Forelimb muscle (tissue), 1 donor: ENCODE measurements around the gene PLD1. TPM values are rescaled to one million over a fixed set of nuclear protein-coding genes. Genes with fewer than 3 reads are reported as not detected.
"Not testable (repeated sequence)": the region's sequence is repeated elsewhere in the genome, so short reads cannot be mapped to it uniquely, and the experiment has no call there.

Experiments
- DNase-seq: peaks from one replicate; pipeline ENCODE4 v3.0.0-alpha.2; 2013; ENCODE audit warnings: low read depth
- polyA plus RNA-seq: library from polyadenylated mRNA; unstranded; fragments of 120-200 nt; gene quantifications from one replicate; pipeline ENCODE4 v1.2.1, GENCODE V29; 2013; ENCODE audit not compliant: insufficient read length

The PLD1 gene
- polyA plus RNA-seq, 1 donor = 11.3 TPM

- DNase-seq = no peak
Measured at GRCh38 chr3:171815973-171816595, 5.8 kb upstream of the PLD1 start.

DNA sequence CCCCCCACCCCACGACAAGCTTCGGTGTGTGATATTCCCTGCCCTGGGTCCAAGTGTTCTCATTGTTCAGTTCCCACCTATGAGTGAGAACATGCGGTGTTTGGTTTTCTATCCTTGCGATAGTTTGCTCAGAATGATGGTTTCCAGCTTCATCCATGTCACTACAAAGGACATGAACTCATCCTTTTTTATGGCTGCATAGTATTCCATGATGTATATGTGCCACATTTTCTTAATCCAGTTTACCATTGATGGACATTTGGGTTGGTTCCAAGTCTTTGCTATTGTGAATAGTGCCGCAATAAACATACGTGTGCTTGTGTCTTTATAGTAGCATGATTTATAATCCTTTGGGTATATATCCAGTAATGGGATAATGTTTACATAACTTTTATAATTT, 4.4 kb upstream of the PLD1 start:
- DNase-seq = not testable (repeated sequence)

GRCh38 chr3:171813897-171814460, 3.7 kb upstream of the PLD1 start:
- no peak for DNase-seq

DNA sequence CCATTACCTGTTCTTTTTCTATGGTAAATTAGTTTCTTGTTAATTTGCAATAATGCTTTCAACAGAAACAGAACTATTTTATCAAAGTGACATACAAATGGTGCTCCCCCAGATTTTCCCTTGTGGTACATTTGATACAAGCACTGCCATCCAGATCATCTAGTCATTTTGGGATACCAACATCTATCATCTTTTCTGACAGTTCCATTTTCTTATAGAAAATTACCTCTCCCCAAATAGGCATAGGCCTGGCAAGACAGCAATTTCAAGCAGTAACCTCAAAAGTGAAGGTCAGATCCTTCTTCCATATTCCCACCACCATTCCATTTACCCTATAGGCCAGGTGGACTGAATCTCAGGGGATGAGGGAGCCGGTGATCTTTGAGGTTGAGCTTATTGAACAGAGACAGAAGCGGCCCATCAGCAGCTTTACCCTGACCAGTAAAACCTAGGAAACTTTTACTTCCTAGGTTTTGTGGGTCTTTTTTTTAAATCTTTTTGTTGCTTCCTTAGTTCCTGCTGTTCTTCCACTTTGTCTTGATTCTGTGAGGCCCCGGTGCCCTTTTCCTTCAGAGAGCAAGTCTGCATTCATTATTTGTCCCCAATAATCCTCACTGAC, 3.1 kb upstream of the PLD1 start:
- no peak for DNase-seq

DNA sequence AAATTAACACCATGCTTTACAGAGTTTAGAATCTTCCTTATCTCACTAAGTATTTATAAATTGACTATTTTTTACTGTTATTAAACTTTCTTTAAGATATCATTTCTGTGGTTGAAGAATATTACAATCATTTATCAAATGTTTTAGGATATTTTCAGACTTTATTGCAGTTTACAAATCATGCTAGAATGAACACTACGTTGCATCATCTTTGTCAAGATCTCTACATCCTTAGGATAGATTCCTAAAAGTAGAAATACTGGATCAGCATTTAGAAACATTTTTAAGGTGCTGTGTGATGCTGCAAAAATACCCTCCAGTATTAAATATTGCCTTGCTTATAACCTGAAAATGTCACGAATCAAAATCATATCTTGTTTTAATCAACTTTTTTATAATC, 2.5 kb upstream of the PLD1 start:
- DNase-seq = no peak

DNA sequence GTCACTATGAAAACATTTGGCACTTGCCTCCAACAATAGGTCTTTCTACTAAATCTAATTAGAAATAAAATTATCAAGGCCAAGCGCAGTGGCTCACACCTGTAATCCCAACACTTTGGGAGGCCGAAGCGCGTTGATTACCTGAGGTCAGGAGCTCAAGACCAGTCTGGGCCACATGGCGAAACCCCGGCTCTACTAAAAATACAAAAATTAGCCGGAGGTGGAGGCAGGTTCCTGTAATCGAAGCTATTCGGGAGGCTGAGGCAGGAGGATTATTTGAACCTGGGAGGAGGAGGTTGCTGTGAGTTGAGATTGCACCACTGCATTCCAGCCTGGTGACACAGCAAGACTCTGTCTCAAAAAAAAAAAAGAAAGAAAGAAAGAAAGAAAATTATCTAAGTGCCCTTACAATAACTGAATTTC, 1.6 kb upstream of the PLD1 start:
- no peak for DNase-seq

GRCh38 chr3:171811295-171811912, 1.1 kb upstream of the PLD1 start:
- peak; percentile 75 for DNase-seq

DNA sequence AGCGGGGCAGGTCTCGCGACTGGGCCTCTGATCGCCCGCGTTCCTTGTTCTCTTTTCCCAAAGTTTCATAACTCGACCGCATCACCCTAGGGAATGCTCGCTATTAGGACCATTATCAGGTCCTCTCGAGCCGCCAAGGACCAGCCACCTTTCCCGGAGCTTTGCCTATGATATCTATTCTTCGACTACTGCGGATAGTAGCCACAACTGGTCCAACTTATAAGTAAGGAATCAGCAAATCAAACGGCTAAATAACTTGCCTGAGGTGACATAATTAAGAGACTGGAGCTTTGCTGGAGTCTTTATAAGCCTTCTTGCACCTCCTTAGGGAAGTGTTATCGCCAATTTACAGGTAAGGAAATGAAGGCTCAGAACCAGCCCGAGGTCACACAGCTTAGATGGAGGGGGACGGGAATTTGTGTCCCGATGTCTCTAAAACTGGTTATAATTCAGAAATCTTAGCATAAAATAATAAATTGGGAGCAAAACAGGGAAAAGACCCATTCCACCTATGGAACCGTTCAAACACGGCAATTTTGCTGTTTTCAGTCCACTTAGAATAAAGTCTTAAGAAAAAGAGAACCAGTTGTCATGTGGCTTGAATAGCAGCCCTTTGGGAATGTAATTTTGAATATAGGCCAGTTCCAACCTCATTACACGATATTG, 479 bp upstream of the PLD1 start:
- DNase-seq = peak; percentile 87

DNA sequence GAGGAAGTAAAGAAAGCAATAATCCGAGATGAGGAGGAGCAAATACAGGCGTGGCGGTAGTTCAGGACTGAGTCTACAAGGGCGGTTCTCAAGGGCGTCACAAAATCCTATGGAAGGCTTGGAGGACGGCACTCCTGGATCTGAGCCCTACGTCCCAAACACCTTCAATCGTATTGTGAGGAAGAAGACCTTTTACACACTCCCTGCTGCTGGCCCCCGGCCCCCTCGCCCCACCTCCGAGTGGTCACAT, 747 bp downstream of the PLD1 start:
- no peak for DNase-seq

DNA sequence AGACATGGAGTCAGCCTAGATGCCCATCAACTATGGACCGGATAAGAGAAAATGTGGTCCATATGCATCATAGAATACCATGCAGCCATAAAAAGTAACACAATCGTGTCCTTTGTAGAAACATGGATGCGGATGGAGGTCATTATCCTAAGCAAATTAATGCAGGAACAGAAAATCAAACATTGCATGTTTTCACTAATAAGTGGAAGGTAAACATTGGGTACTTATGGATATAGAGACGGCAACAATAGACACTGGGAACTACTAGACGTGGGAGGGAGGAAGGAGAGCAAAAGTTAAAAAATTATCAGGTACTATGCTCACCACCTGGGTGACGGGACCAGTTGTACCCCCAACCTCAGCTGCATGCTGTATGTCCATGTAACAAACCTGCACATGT, 2.5 kb downstream of the PLD1 start:
- no peak for DNase-seq

- DNase-seq = no peak
Measured at GRCh38 chr3:171807129-171807675, 3.1 kb downstream of the PLD1 start.

- no peak for DNase-seq
Measured at GRCh38 chr3:171806200-171807128, 3.8 kb downstream of the PLD1 start.

DNA sequence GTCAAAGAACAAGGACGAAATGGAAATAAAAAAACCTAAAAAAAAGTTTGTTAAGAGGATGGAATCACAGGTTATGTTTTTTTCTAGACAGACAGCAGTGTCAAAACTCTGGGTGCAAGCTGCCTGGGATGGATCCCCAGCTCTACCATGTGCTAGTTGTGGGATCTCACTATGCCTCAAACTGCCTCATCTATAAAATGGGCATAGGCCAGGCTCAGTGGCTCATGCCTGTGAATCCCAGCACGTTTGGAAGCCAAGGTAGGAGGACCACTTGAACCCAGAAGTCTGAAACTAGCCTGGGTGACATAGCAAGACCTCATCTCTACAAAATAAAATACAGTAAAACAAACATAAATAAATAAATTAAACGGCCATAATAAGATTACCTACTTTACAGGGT, 4.6 kb downstream of the PLD1 start:
- DNase-seq = no peak

DNA sequence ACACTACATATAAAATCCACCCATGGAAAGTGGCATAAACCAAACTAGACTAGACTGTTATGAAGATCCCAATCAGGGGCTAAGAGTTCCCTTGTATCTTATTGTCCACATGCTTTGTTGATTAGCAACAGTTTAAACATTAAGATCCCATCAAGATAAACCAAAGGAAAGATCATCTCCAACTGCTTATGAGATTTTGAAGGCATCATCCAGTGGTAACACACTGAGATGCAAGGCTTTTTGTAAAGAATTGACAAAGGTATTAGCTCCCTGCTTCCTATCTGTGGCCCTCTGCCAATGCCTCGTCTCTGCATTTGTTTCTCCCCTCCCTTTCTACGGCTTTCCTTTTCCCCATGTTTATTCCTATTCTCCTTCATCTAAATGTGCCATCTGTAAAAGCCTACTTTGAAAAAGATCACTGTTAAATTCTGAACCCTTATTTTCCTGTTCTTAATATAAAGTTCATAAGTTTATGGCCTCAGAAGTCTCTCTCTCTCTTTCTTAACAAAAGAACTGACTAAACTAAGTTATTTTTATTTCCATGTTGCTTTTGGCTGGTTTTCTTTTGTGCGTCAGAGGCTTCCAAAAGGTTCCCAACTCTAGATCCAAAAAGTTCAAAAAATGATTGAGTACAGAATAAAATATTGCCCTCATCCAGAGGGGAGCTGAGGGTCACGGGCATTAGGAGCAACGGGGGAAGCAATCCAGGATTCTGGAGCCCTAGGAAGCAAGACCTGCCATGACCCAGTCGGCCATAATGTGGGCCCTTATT, 5.5 kb downstream of the PLD1 start:
- DNase-seq = no peak

DNA sequence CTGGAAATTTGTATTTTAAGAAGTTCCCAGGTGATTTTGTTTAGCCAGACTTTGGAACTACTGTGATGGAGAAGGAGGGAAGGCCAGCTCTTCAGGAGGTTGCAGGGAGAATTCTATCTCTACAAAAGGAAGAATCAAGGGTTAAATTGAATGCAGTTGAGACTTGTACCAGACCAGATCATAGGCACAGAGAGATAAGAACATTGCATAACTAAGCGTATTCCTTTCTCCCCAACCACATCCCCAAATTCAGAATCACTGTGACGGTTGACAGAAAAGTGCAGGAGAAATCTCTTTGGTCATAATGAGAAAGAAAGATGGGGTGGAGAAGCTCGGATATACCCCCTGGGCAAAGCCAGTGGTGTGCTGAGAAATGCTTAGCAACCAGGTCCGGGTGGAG, 7.2 kb downstream of the PLD1 start:
- no peak for DNase-seq

- DNase-seq = no peak
Measured at GRCh38 chr3:171802590-171802956, 7.7 kb downstream of the PLD1 start.

DNA sequence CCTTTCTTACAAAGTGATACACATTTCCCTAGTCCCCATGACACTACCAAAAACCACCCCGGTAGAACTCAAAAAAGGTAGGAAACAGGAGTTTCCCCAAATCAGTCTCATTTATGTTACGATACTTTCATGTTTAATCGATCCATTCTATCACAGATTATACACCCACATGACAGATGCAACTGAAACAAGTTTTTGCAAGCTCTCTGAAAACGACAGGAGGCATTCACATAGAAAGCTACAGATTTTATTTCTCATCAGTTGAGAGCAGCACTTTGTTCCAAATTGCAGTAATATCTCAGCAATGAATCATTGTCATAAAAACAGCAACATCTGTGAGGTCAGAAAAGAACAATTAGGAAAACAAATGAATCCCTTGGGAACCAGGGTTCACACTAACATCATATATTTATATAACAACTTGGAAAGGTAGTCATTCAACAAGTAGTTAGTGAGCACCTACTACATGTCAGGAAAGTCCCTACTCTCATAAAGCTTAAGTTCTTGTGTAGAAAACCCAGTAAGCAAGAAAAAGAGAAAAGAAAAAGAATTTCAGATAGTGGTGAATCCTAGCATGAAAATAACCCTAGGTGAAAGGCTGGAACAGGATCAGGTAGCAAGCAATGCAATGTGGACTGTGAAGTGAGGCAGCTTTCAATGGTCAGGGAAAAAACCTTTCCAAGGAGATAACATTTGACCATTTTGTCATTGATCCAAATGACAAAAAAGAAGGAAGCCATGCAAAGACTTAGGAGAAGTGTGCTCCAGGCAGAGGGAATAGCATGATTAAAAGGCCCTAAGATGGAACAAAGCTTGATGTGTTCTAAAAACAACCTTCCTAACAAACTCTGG, 8.3 kb downstream of the PLD1 start:
- no peak for DNase-seq

GRCh38 chr3:171799501-171799900, 10.8 kb downstream of the PLD1 start:
- DNase-seq = no peak

GRCh38 chr3:171797873-171798272, 12.4 kb downstream of the PLD1 start:
- no peak for DNase-seq

DNA sequence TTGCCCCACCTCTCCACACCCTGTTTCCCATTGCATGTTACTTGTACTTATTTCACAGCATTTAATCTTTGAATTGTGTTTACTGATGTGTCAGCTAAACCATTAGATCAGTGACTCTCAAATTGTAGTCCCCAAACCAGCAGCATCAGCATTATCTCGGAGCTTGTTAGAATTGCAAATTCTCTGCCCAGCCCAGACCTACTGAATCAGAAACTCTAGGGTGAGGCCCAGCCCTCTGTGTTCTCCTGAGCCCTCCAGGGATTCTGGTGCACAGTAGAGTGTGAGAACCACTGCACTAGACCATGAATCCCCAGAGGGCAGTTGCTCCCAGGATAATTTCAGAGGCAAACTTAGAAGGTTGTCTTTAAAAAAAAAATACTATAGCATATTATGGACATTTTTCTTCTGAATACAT, 13.0 kb downstream of the PLD1 start:
- no peak for DNase-seq
